ENCODE data around the gene WDFY3. TPM values are rescaled to one million over a fixed set of nuclear protein-coding genes. Genes with fewer than 3 reads are reported as not detected.
"Not testable (repeated sequence)": the region's sequence is repeated elsewhere in the genome, so short reads cannot be mapped to it uniquely, and the experiment has no call there.

Gene WDFY3
- total RNA-seq, 3 donors from 2014 or later = 119 to 156 (median 125) TPM

DNA sequence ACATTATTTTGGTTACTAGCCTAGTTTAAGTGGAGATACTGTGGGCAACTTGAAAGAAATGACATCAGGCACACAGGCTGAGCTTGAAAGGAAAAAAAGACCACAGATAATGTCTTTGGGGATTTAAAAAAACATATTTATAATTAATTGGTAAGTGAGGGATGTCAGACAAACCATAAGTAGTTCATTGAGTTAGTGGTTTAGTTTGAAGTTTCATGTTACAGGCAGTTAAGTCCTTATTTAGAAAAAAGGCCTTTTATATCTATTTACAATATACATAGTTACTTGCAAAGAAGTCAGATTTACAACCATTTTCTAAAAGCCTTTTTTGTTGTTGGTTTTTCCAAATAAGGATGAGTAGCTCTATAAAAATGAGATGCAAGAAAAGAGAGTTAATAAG lies 294.3 kb downstream of the WDFY3 start:
- no peaks in the 10 kb centered on the region for H3K36me3 ChIP-seq
- no peak for DNase-seq (ENCODE audit: low spot score in 2 of 2)

DNA sequence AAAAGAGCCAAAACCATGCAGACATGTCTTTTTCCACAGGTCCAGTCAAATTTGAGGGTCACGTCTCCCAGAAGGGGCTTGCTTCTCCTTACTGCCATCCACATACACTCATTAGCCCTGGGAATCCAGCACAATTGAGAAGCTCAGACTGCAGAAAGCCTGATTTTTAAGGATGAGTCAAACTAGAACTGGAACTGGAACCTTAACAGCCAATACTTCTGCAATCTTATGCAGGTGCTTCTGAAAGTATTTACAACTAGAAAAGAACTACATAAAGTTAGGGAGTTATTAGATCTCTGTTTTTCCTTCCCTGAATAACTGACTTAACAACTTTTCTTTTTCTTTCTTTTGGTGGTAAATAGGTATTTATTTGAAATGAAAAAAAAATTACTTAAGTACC lies 297.3 kb downstream of the WDFY3 start:
- H3K36me3 ChIP-seq = no peaks in the 10 kb centered on the region
- TF ChIP-seq POLR2A (IDR thresholded peaks at IDR 0.05) (no peak), POLR2AphosphoS5 (IDR thresholded peaks at IDR 0.05) (no peak)
- TF ChIP-seq, protein P1, sequence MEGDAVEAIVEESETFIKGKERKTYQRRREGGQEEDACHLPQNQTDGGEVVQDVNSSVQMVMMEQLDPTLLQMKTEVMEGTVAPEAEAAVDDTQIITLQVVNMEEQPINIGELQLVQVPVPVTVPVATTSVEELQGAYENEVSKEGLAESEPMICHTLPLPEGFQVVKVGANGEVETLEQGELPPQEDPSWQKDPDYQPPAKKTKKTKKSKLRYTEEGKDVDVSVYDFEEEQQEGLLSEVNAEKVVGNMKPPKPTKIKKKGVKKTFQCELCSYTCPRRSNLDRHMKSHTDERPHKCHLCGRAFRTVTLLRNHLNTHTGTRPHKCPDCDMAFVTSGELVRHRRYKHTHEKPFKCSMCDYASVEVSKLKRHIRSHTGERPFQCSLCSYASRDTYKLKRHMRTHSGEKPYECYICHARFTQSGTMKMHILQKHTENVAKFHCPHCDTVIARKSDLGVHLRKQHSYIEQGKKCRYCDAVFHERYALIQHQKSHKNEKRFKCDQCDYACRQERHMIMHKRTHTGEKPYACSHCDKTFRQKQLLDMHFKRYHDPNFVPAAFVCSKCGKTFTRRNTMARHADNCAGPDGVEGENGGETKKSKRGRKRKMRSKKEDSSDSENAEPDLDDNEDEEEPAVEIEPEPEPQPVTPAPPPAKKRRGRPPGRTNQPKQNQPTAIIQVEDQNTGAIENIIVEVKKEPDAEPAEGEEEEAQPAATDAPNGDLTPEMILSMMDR (IDR thresholded peaks at IDR 0.05) = no peak
- no peak overlapping the region for H3K27ac ChIP-seq
- DNase-seq (ENCODE audit: low spot score in 2 of 2) = no peak
- H3K4me3 ChIP-seq = no peak overlapping the region
- H3K27me3 ChIP-seq = no peaks in the 10 kb centered on the region
- no peaks in the 10 kb centered on the region for H3K9me3 ChIP-seq
- H3K4me1 ChIP-seq = no peaks in the 10 kb centered on the region
- intact Hi-C loops (cut with DNase I; ENCODE audit: low total_unique reads) = no loop called here

More for the DNA sequence above, 294.3 kb downstream of the WDFY3 start:
- TF ChIP-seq POLR2AphosphoS5 (IDR thresholded peaks at IDR 0.05) = no peak
- TF ChIP-seq, protein P1 (IDR thresholded peaks at IDR 0.05) = no peak
- TF ChIP-seq POLR2A (IDR thresholded peaks at IDR 0.05) = no peak
- Histone ChIP-seq H3K4me1 (no peaks in the 10 kb centered on the region), H3K27ac (no peak overlapping the region), H3K4me3 (no peak overlapping the region), H3K27me3 (no peaks in the 10 kb centered on the region), H3K9me3 (no peaks in the 10 kb centered on the region)
- intact Hi-C loops (cut with DNase I; ENCODE audit: low total_unique reads) = no loop called here

DNA sequence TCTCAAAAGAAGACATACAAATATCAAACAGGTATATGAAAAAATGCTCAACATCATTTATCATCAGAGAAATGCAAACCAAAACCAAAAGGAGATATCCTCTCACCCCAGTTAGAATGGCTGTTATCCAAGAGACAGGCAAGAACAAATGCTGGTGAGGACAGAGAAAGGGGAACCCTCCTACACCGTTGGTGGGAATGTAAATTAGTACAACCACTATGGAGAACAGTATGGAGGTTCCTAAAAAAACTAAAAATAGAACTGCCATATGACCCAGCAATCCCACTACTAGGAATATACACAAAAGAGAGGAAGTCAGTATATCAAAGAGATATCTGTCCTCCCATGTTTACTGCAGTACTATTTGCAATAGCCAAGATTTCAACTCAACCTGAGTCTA lies 300.1 kb downstream of the WDFY3 start:
- H3K36me3 ChIP-seq = no peaks in the 10 kb centered on the region
- intact Hi-C loops (cut with DNase I; ENCODE audit: low total_unique reads) = no loop called here
- no peak for DNase-seq (ENCODE audit: low spot score in 2 of 2)
- H3K27me3 ChIP-seq = no peaks in the 10 kb centered on the region
- no peak overlapping the region for H3K4me3 ChIP-seq
- TF ChIP-seq, protein P1 (IDR thresholded peaks at IDR 0.05) = no peak
- no peak for TF ChIP-seq POLR2A (IDR thresholded peaks at IDR 0.05)
- TF ChIP-seq POLR2AphosphoS5 (IDR thresholded peaks at IDR 0.05) = no peak
- no peak overlapping the region for H3K27ac ChIP-seq
- H3K9me3 ChIP-seq = no peaks in the 10 kb centered on the region
- no peaks in the 10 kb centered on the region for H3K4me1 ChIP-seq

DNA sequence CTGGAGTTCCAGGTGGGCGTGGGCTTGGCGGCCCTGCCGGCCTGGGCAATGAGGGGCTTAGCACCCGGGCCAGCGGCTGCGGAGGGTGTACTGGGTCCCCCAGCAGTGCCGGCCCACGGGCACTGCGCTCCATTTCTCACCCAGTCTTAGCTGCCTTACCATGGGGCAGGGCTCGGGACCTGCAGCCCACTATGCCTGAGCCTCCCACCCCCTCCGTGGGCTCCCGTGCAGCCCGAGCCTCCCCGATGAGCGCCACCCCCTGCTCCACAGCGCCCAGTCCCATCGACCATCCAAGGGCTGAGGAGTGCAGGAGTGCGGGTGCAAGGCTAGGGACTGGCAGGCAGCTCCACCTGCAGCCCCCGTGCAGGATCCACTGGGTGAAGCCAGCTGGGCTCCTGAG lies 301.7 kb downstream of the WDFY3 start:
- H3K36me3 ChIP-seq; H3K4me3 ChIP-seq; H3K27ac ChIP-seq; H3K4me1 ChIP-seq; intact Hi-C loops (cut with DNase I; ENCODE audit: low total_unique reads); DNase-seq (ENCODE audit: low spot score in 2 of 2); H3K27me3 ChIP-seq; H3K9me3 ChIP-seq: not testable (repeated sequence)

DNA sequence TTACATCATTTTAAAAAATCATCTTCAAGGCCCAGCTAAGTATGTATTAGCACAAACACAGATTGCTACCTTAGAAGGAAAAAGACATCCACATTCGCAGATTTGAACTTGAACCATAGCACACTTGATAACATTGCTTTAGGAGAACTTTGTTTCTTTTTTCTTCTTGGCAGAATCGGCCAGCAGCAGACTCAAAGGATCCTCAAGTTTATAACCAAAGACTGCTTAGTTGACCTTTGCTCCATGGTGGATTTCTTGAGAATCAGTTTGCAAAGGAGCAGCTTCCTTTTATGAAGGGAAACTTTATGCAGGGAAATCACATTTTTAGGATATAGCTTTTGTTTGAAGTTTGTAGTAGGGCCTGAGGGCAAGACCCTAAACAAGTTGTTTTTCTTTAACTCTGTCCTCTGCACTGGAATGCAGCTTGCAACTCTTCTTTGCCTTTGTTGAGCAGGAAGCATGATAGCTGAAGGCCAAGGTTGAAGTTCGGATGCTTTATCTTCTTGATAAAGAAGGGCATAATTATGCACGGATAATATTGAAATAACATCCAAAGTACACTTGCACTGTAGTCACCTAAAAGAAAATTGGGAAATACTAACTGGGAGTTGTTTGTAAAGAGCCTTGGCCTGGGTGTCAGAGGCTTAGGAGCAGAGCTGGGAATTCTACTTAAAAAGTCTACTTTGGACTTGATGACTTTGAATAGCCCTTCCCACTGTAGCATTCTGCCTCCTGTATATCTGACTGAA lies 305.1 kb downstream of the WDFY3 start:
- Histone ChIP-seq H3K4me3 (no peak overlapping the region), H3K27me3 (no peaks in the 10 kb centered on the region), H3K27ac (no peak overlapping the region), H3K4me1 (no peaks in the 10 kb centered on the region), H3K9me3 (peaks cover 0 to 6% of the 10 kb centered on the region in 2 donors), H3K36me3 (no peaks in the 10 kb centered on the region)
- TF ChIP-seq, protein P1 (IDR thresholded peaks at IDR 0.05) = no peak
- no peak for TF ChIP-seq POLR2AphosphoS5 (IDR thresholded peaks at IDR 0.05)
- no peak for DNase-seq (ENCODE audit: low spot score in 2 of 2)
- intact Hi-C loops (cut with DNase I; ENCODE audit: low total_unique reads) = no loop called here
